ENCODE data around the gene ADGRG3. TPM values are rescaled to one million over a fixed set of nuclear protein-coding genes. Genes with fewer than 3 reads are reported as not detected.

Gene ADGRG3
- total RNA-seq, 1 donor from 2014 or later: 0.36 TPM

DNA sequence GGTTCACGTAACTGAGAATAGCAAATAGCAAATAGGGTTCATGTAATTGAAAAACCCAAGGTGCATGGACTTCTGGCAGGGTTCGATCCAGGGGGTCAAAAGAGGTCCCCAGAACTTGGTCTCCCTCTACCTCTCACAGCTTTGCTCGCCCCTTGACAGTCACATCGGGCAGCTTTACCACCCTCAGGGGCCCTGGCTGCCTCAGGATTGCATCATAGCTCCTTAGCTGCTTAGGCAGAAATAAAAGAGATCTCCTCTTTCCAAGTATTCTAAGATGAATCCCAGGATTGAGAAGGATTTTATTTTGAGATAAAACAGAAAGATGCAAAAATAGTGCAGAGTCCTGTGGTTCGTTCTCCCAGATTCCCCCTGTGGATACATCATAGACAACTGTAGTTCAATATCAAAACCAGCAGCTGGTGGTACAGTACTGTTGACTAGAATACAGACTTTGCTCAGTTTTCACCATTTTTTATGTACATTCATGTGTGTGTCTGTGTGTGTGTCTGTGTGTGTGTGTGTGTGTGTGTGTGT, 12.8 kb downstream of the ADGRG3 start:
- no peaks in the 10 kb centered on the region for H3K36me3 ChIP-seq
- H3K4me3 ChIP-seq: no peak overlapping the region
- TF ChIP-seq, protein P1, sequence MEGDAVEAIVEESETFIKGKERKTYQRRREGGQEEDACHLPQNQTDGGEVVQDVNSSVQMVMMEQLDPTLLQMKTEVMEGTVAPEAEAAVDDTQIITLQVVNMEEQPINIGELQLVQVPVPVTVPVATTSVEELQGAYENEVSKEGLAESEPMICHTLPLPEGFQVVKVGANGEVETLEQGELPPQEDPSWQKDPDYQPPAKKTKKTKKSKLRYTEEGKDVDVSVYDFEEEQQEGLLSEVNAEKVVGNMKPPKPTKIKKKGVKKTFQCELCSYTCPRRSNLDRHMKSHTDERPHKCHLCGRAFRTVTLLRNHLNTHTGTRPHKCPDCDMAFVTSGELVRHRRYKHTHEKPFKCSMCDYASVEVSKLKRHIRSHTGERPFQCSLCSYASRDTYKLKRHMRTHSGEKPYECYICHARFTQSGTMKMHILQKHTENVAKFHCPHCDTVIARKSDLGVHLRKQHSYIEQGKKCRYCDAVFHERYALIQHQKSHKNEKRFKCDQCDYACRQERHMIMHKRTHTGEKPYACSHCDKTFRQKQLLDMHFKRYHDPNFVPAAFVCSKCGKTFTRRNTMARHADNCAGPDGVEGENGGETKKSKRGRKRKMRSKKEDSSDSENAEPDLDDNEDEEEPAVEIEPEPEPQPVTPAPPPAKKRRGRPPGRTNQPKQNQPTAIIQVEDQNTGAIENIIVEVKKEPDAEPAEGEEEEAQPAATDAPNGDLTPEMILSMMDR (IDR thresholded peaks at IDR 0.05; ENCODE audit: borderline replicate concordance): no peak
- DNase-seq: no peak
- no peaks in the 10 kb centered on the region for H3K9me3 ChIP-seq (replicated peaks)
- H3K4me1 ChIP-seq: peaks cover 15% of the 10 kb centered on the region
- H3K27ac ChIP-seq (replicated peaks): no peak overlapping the region
- intact Hi-C loops (cut with micrococcal nuclease): no loop called here
- no peaks in the 10 kb centered on the region for H3K27me3 ChIP-seq (ENCODE audit: low read depth)

DNA sequence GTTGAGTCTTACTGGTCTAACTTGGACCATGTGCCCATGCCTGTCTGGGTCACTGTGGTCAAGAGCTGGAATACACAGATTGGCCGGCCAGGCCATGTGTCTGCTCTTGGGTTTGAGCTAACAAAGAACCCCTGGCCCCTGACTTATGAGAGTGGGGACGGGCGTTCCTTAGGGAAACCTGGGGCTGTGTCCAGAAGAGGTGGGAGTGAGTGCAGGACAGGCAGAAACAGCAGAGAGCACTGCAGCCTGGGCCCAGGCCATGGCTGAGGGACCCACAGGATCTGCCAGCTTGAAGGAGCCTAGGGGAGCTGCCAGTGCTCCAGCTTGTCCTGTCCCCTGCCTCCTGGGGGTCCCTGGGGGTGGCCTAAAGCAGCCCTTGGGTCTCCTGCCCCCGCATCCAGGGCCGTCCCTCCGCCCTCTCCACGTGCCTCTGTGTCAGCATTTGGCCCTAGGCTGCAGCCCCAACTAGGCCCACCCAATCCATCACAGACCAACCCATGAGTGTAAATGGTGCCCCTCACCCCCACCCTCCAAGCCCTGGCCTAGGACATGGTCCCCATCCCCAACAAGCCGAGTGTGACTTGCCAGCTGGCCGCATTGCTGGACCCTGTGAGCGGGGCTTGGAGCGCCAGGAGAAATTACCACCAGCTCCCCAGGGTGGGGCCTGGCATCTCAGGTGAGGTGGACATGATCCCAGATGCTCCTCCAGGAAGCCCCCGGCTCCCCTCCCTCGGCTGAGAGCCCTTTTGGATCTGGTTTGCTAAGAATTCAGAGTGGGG, 14.0 kb downstream of the ADGRG3 start:
- Histone ChIP-seq H3K4me1 (peaks cover 10% of the 10 kb centered on the region), H3K27ac (replicated peaks) (no peak overlapping the region), H3K27me3 (ENCODE audit: low read depth) (no peaks in the 10 kb centered on the region), H3K36me3 (no peaks in the 10 kb centered on the region), H3K4me3 (no peak overlapping the region), H3K9me3 (replicated peaks) (no peaks in the 10 kb centered on the region)
- TF ChIP-seq, protein P1 (IDR thresholded peaks at IDR 0.05; ENCODE audit: borderline replicate concordance): no peak
- intact Hi-C loops (cut with micrococcal nuclease): no loop called here
- no peak for DNase-seq

DNA sequence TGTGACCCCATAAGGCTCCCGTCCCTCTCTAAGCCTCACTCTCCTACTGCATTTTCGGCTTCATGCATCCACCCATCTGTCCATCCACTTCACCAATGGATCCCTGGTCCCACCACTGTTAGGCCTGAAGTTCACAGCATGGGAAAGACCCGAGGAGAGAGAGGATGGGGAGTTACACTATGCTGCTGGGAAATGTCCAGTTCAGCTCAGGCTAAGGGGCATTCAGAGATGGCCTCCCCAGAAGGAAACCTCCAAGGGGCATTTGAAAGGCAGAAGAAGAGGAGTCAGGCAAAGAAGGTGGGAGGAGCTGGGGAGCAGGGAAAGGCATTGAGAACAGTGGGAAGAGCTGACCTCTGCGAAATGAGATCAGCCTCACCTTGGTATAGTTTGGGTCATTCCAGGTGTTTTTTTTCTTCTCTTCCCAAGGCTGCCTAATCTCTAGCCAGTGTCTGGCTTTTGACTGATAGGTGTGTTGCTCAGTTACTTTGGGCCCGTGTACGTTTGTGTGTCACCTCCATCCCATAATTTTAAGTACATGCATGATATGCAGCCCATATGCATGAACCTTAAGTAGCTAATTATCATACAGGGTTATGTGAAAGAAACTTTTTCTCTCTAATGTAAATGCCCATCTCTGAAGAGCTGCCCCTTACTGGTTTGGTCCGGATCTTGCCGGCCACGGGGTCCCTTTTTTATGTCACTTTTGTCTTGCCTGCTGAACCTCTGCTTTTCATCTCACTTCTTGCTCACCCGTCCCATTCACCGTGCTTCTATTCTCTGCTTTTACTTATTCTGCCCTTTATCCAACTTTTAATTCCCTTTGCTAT, 14.9 kb downstream of the ADGRG3 start:
- H3K9me3 ChIP-seq (replicated peaks): no peaks in the 10 kb centered on the region
- H3K27me3 ChIP-seq (ENCODE audit: low read depth): no peaks in the 10 kb centered on the region
- TF ChIP-seq, protein P1 (IDR thresholded peaks at IDR 0.05; ENCODE audit: borderline replicate concordance): no peak
- intact Hi-C loops (cut with micrococcal nuclease): no loop called here
- no peaks in the 10 kb centered on the region for H3K36me3 ChIP-seq
- no peak for DNase-seq
- peaks cover 3% of the 10 kb centered on the region for H3K4me1 ChIP-seq
- H3K27ac ChIP-seq (replicated peaks): no peak overlapping the region
- H3K4me3 ChIP-seq: no peak overlapping the region

DNA sequence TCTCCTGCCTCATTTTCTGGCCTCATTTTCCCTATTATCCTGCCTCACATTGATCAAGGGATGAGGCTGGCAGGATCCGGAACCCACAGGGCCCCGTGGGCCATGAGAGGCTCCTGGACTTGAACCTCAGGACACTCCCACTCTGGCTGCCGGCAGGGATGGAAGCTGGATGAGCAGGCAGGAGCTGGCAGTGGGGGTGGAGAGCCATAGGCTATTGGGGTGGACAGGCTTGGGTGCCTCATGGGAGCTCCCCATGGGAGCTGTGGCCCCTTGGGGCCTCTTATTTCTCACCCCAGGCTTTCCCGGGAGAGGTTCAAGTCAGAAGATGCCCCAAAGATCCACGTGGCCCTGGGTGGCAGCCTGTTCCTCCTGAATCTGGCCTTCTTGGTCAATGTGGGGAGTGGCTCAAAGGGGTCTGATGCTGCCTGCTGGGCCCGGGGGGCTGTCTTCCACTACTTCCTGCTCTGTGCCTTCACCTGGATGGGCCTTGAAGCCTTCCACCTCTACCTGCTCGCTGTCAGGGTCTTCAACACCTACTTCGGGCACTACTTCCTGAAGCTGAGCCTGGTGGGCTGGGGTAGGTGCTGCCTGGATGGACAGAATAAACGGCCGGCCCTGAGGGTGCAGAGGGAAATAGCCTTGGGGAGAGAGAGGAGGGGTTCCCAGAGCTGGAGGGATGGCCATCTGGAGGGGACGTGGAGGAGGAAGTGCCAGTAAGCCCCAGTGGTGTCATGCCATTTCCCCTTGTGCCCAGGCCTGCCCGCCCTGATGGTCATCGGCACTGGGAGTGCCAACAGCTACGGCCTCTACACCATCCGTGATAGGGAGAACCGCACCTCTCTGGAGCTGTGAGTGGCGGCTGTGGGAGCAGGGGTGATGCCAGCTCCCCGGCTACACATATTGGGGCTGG, 15.8 kb downstream of the ADGRG3 start:
- Histone ChIP-seq H3K27ac (replicated peaks) (no peak overlapping the region), H3K4me1 (no peaks in the 10 kb centered on the region), H3K4me3 (no peak overlapping the region), H3K36me3 (no peaks in the 10 kb centered on the region), H3K9me3 (replicated peaks) (no peaks in the 10 kb centered on the region), H3K27me3 (ENCODE audit: low read depth) (peaks cover 5% of the 10 kb centered on the region)
- no peak for DNase-seq
- TF ChIP-seq, protein P1 (IDR thresholded peaks at IDR 0.05; ENCODE audit: borderline replicate concordance): no peak
- intact Hi-C loops (cut with micrococcal nuclease): no loop called here

Data from left ventricle myocardium inferior (tissue), 1 donor.